ENCODE results near the gene CHP2. TPM values are rescaled to one million over a fixed set of nuclear protein-coding genes. Genes with fewer than 3 reads are reported as not detected.

CHP2 gene
- total RNA-seq, 1 experiment from 2014 or later: not detected

GRCh38 chr16:23771642-23772041 is 16.8 kb downstream of the CHP2 start:
- DNase-seq: no peak

GRCh38 chr16:23773339-23773738 is 18.5 kb downstream of the CHP2 start:
- no peak overlapping the region for H3K4me3 Mint-ChIP-seq (ENCODE audit: unreplicated experiment)
- H3K4me3 ChIP-seq (ENCODE audit: low read depth, low read length): no peak overlapping the region
- no peaks in the 10 kb centered on the region for H3K9me3 Mint-ChIP-seq (ENCODE audit: unreplicated experiment)
- no peaks in the 10 kb centered on the region for H3K36me3 ChIP-seq (ENCODE audit: control insufficient read depth, insufficient read depth, low read length)
- H3K27ac Mint-ChIP-seq (ENCODE audit: unreplicated experiment): no peak overlapping the region
- ChIA-PET POLR2A (no interaction called here), CTCF (no interaction called here)
- no peaks in the 10 kb centered on the region for H3K4me1 Mint-ChIP-seq (ENCODE audit: low read depth, unreplicated experiment)
- no peaks in the 10 kb centered on the region for H3K4me1 ChIP-seq
- H3K27me3 ChIP-seq (replicated peaks; ENCODE audit: control insufficient read depth, insufficient read depth, low read length): no peaks in the 10 kb centered on the region
- H3K9me3 ChIP-seq: no peaks in the 10 kb centered on the region
- DNase-seq: no peak
- no peak for TF ChIP-seq CTCF (IDR thresholded peaks at IDR 0.05; ENCODE audit: insufficient read depth in 1 of 2, low read depth in 1 of 2, low read length in 1 of 2, severe bottlenecking in 1 of 2, unreplicated experiment in 1 of 2)
- no peaks in the 10 kb centered on the region for H3K27me3 Mint-ChIP-seq (ENCODE audit: insufficient read depth, unreplicated experiment)
- no peaks in the 10 kb centered on the region for H3K36me3 Mint-ChIP-seq (ENCODE audit: insufficient read depth, unreplicated experiment)
- intact Hi-C loops (cut with micrococcal nuclease; ENCODE audit: unreplicated experiment): no loop called here
- no TSS peak for BruUV-seq (replicated peaks)

More at GRCh38 chr16:23771642-23772041, 16.8 kb downstream of the CHP2 start:
- BruUV-seq (replicated peaks): no TSS peak
- Histone ChIP-seq H3K27me3 (replicated peaks; ENCODE audit: control insufficient read depth, insufficient read depth, low read length) (no peaks in the 10 kb centered on the region), H3K36me3 (ENCODE audit: control insufficient read depth, insufficient read depth, low read length) (no peaks in the 10 kb centered on the region), H3K4me3 (ENCODE audit: low read depth, low read length) (no peak overlapping the region), H3K9me3 (no peaks in the 10 kb centered on the region), H3K4me1 (no peaks in the 10 kb centered on the region)
- intact Hi-C loops (cut with micrococcal nuclease; ENCODE audit: unreplicated experiment): no loop called here
- H3K27me3 Mint-ChIP-seq (ENCODE audit: insufficient read depth, unreplicated experiment): no peaks in the 10 kb centered on the region
- H3K36me3 Mint-ChIP-seq (ENCODE audit: insufficient read depth, unreplicated experiment): no peaks in the 10 kb centered on the region
- CTCF ChIA-PET: no interaction called here
- no peak overlapping the region for H3K27ac Mint-ChIP-seq (ENCODE audit: unreplicated experiment)
- no peaks in the 10 kb centered on the region for H3K9me3 Mint-ChIP-seq (ENCODE audit: unreplicated experiment)
- H3K4me3 Mint-ChIP-seq (ENCODE audit: unreplicated experiment): no peak overlapping the region
- no peaks in the 10 kb centered on the region for H3K4me1 Mint-ChIP-seq (ENCODE audit: low read depth, unreplicated experiment)
- no peak for TF ChIP-seq CTCF (IDR thresholded peaks at IDR 0.05; ENCODE audit: insufficient read depth in 1 of 2, low read depth in 1 of 2, low read length in 1 of 2, severe bottlenecking in 1 of 2, unreplicated experiment in 1 of 2)
- POLR2A ChIA-PET: no interaction called here

GRCh38 chr16:23781176-23781575 is 26.4 kb downstream of the CHP2 start:
- Mint-ChIP-seq H3K27ac (ENCODE audit: unreplicated experiment) (no peak overlapping the region), H3K4me3 (ENCODE audit: unreplicated experiment) (no peak overlapping the region), H3K36me3 (ENCODE audit: insufficient read depth, unreplicated experiment) (no peaks in the 10 kb centered on the region), H3K9me3 (ENCODE audit: unreplicated experiment) (no peaks in the 10 kb centered on the region), H3K4me1 (ENCODE audit: low read depth, unreplicated experiment) (no peaks in the 10 kb centered on the region), H3K27me3 (ENCODE audit: insufficient read depth, unreplicated experiment) (peaks cover 3% of the 10 kb centered on the region)
- Histone ChIP-seq H3K36me3 (ENCODE audit: control insufficient read depth, insufficient read depth, low read length) (no peaks in the 10 kb centered on the region), H3K27me3 (replicated peaks; ENCODE audit: control insufficient read depth, insufficient read depth, low read length) (no peaks in the 10 kb centered on the region), H3K4me3 (ENCODE audit: low read depth, low read length) (no peak overlapping the region), H3K4me1 (no peaks in the 10 kb centered on the region), H3K9me3 (no peaks in the 10 kb centered on the region)
- intact Hi-C loops (cut with micrococcal nuclease; ENCODE audit: unreplicated experiment): no loop called here
- ChIA-PET CTCF (no interaction called here), POLR2A (no interaction called here)
- no peak for TF ChIP-seq CTCF (IDR thresholded peaks at IDR 0.05; ENCODE audit: insufficient read depth in 1 of 2, low read depth in 1 of 2, low read length in 1 of 2, severe bottlenecking in 1 of 2, unreplicated experiment in 1 of 2)
- BruUV-seq (replicated peaks): no TSS peak
- DNase-seq: no peak
